Loucy (cell line): ENCODE data around the gene KCNMA1.

Experiments
- H2AFZ ChIP-seq: fragments of 200-600 bp; sonication (generic); 2 replicates; pipeline ENCODE4 v1.6.0; 2016; ENCODE audit warnings: antibody characterized with exemption, mild to moderate bottlenecking, low read length, moderate library complexity
- H3F3A ChIP-seq: fragments of 200-600 bp; 2 replicates; pipeline ENCODE4 v1.6.0; 2016; ENCODE audit warnings: antibody characterized with exemption, low read depth, mild to moderate bottlenecking
- H3K27me3 ChIP-seq: fragments of 200-600 bp; sonication (generic); 2 replicates; pipeline ENCODE4 v1.6.1; 2014; ENCODE audit warnings: low read length, mild to moderate bottlenecking; ENCODE audit not compliant: insufficient read depth, poor library complexity, severe bottlenecking
- H3K36me3 ChIP-seq: fragments of 200-600 bp; sonication (generic); 2 replicates; pipeline ENCODE4 v1.6.1; 2016; ENCODE audit warnings: low read length; ENCODE audit not compliant: insufficient read depth
- H3K4me1 ChIP-seq: fragments of 200-600 bp; sonication (generic); 2 replicates; pipeline ENCODE4 v1.5.1; 2014; ENCODE audit warnings: low read length, mild to moderate bottlenecking; ENCODE audit not compliant: insufficient read depth, poor library complexity, severe bottlenecking
- H3K4me2 ChIP-seq: fragments of 200-600 bp; sonication (generic); 2 replicates; pipeline ENCODE4 v1.6.0; 2014; ENCODE audit warnings: antibody characterized with exemption, low read length, low read depth, mild to moderate bottlenecking; ENCODE audit not compliant: poor library complexity, severe bottlenecking
- H3K4me3 ChIP-seq: fragments of 200-600 bp; sonication (generic); 2 replicates; pipeline ENCODE4 v1.5.1; 2014; ENCODE audit warnings: low read length, mild to moderate bottlenecking, mixed read lengths; ENCODE audit not compliant: poor library complexity, severe bottlenecking
- H3K79me2 ChIP-seq: fragments of 200-600 bp; sonication (generic); 2 replicates; pipeline ENCODE4 v1.6.1; 2014; ENCODE audit warnings: low read length; ENCODE audit not compliant: insufficient read depth
- H3K9ac ChIP-seq: fragments of 200-600 bp; sonication (generic); 2 replicates; pipeline ENCODE4 v1.6.0; 2014; ENCODE audit warnings: mild to moderate bottlenecking, low read depth, low read length, moderate library complexity; ENCODE audit not compliant: poor library complexity, severe bottlenecking
- H3K9me2 ChIP-seq: fragments of 200-600 bp; sonication (generic); replicated peaks from 2 replicates; pipeline ENCODE4 v1.6.1; 2016; ENCODE audit warnings: low read depth, low read length, mixed read lengths
- H3K9me3 ChIP-seq: fragments of 200-600 bp; sonication (generic); 2 replicates; pipeline ENCODE4 v1.6.1; 2014; ENCODE audit warnings: mild to moderate bottlenecking, antibody characterized with exemption, low read length, low read depth; ENCODE audit not compliant: insufficient read depth
- H4K20me1 ChIP-seq: fragments of 200-600 bp; sonication (generic); 2 replicates; pipeline ENCODE4 v1.6.0; 2014; ENCODE audit warnings: antibody characterized with exemption, low read length, mild to moderate bottlenecking; ENCODE audit not compliant: insufficient read depth, poor library complexity, severe bottlenecking
- EZH2phosphoT487 ChIP-seq: fragments of 200-600 bp; IDR thresholded peaks from 2 replicates; pipeline ENCODE4 v1.6.1; 2018; ENCODE audit warnings: antibody characterized with exemption, mild to moderate bottlenecking, moderate library complexity, borderline replicate concordance
- TF ChIP-seq, protein P1 (sequence below): fragments of 200-600 bp; sonication (generic); conservative IDR thresholded peaks from 2 replicates; pipeline ENCODE4 v1.5.1; 2014; ENCODE audit warnings: mild to moderate bottlenecking, antibody characterized with exemption, low read length

Gene KCNMA1

GRCh38 chr10:76970711-76971519, 666.7 kb downstream of the KCNMA1 start:
- Histone ChIP-seq H3K9me3 (no peaks in the 10 kb centered on the region), H3K36me3 (no peaks in the 10 kb centered on the region), H3K9ac (no peak overlapping the region), H4K20me1 (no peaks in the 10 kb centered on the region), H3K9me2 (no peaks in the 10 kb centered on the region), H3K4me2 (no peak overlapping the region), H3F3A (no peaks in the 10 kb centered on the region), H3K27me3 (no peaks in the 10 kb centered on the region), H2AFZ (no peak overlapping the region), H3K79me2 (no peaks in the 10 kb centered on the region), H3K4me1 (peaks cover 14% of the 10 kb centered on the region), H3K4me3 (no peak overlapping the region)
- TF ChIP-seq EZH2phosphoT487: no peak
- TF ChIP-seq, protein P1, sequence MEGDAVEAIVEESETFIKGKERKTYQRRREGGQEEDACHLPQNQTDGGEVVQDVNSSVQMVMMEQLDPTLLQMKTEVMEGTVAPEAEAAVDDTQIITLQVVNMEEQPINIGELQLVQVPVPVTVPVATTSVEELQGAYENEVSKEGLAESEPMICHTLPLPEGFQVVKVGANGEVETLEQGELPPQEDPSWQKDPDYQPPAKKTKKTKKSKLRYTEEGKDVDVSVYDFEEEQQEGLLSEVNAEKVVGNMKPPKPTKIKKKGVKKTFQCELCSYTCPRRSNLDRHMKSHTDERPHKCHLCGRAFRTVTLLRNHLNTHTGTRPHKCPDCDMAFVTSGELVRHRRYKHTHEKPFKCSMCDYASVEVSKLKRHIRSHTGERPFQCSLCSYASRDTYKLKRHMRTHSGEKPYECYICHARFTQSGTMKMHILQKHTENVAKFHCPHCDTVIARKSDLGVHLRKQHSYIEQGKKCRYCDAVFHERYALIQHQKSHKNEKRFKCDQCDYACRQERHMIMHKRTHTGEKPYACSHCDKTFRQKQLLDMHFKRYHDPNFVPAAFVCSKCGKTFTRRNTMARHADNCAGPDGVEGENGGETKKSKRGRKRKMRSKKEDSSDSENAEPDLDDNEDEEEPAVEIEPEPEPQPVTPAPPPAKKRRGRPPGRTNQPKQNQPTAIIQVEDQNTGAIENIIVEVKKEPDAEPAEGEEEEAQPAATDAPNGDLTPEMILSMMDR: no peak

GRCh38 chr10:76969366-76969948, 668.2 kb downstream of the KCNMA1 start:
- Histone ChIP-seq H3K9ac (no peak overlapping the region), H3K36me3 (no peaks in the 10 kb centered on the region), H3F3A (no peaks in the 10 kb centered on the region), H3K9me3 (no peaks in the 10 kb centered on the region), H2AFZ (no peak overlapping the region), H3K4me1 (peaks cover 14% of the 10 kb centered on the region), H3K4me2 (no peak overlapping the region), H3K27me3 (no peaks in the 10 kb centered on the region), H4K20me1 (no peaks in the 10 kb centered on the region), H3K79me2 (no peaks in the 10 kb centered on the region), H3K4me3 (no peak overlapping the region), H3K9me2 (no peaks in the 10 kb centered on the region)
- TF ChIP-seq, protein P1: no peak

DNA sequence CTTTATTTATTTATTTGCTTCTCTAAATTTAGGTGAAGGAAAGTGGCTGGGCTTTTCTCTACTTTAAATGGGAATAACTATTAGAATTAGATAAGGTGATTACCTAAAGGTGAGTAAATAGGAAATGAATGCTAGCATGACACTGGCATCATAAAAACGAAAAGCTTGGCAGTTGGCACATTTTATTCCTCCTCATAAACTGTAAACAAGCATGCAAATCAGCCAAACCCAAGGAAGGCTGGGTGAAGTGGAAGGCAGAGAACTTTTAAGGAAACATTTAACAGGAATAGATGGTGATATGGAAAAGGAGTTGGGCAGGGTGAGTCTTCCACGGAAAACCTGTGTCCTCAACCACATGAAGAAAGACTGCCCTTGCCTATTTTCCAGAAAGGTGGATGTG, 669.1 kb downstream of the KCNMA1 start:
- H3K79me2 ChIP-seq: no peaks in the 10 kb centered on the region
- no peaks in the 10 kb centered on the region for H3K27me3 ChIP-seq
- H3K36me3 ChIP-seq: no peaks in the 10 kb centered on the region
- no peak overlapping the region for H3K4me3 ChIP-seq
- no peak overlapping the region for H3K4me2 ChIP-seq
- H2AFZ ChIP-seq: no peak overlapping the region
- no peaks in the 10 kb centered on the region for H3K9me3 ChIP-seq
- no peak overlapping the region for H3K9ac ChIP-seq
- H3K4me1 ChIP-seq: peaks cover 22% of the 10 kb centered on the region
- no peaks in the 10 kb centered on the region for H3K9me2 ChIP-seq
- TF ChIP-seq EZH2phosphoT487: no peak
- TF ChIP-seq, protein P1: no peak
- no peaks in the 10 kb centered on the region for H4K20me1 ChIP-seq
- no peaks in the 10 kb centered on the region for H3F3A ChIP-seq
